Lower leg skin (tissue), 3 donors: ENCODE results near the gene PAX7.

Experiments used
- CTCF ChIP-seq, 3 donors: fragments of 450-650 bp; IDR thresholded peaks; one replicate each; pipeline ENCODE4 v1.5.1; 2016; ENCODE audit warnings: antibody characterized with exemption in 3 of 3, mild to moderate bottlenecking in 3 of 3, moderate library complexity in 2 of 3
- POLR2A ChIP-seq, 2 donors: fragments of 450-650 bp; IDR thresholded peaks; one replicate each; pipeline ENCODE4 v1.6.1; 2016 to 2017; ENCODE audit warnings: antibody characterized with exemption in 2 of 2, mild to moderate bottlenecking in 1 of 2, moderate library complexity in 1 of 2

GRCh38 chr1:18637962-18638834 lies 7.6 kb downstream of the PAX7 start:
- no peak for TF ChIP-seq CTCF (IDR thresholded peaks at IDR 0.05)
- TF ChIP-seq POLR2A (IDR thresholded peaks at IDR 0.05): no peak
